NT2/D1 (cell line): ENCODE measurements around the gene DRGX.

ENCODE experiments used
- DNase-seq: peaks from one replicate; pipeline ENCODE4 v3.0.0-alpha.2; 2011; ENCODE audit warnings: low read depth, low spot score
- H3K27me3 ChIP-seq: 2 replicates; pipeline ENCODE4 v1.6.0; 2011; ENCODE audit warnings: mild to moderate bottlenecking; ENCODE audit not compliant: insufficient read length, insufficient read depth
- H3K36me3 ChIP-seq: 2 replicates; pipeline ENCODE4 v1.6.1; 2011; ENCODE audit warnings: mild to moderate bottlenecking, low read length, mixed read lengths; ENCODE audit not compliant: insufficient read depth, insufficient read length
- H3K4me1 ChIP-seq: 2 replicates; pipeline ENCODE4 v1.5.1; 2011; ENCODE audit not compliant: insufficient read depth, insufficient read length
- H3K4me3 ChIP-seq: 2 replicates; pipeline ENCODE4 v1.5.1; 2011; ENCODE audit warnings: low read depth; ENCODE audit not compliant: insufficient read length
- H3K9ac ChIP-seq: 2 replicates; pipeline ENCODE4 v1.6.0; 2011; ENCODE audit warnings: low read depth; ENCODE audit not compliant: insufficient read length
- H3K9me3 ChIP-seq: 2 replicates; pipeline ENCODE4 v1.5.1; 2011; ENCODE audit warnings: mild to moderate bottlenecking, low read length; ENCODE audit not compliant: insufficient read depth
- SUZ12 ChIP-seq: IDR thresholded peaks from 2 replicates; pipeline ENCODE4 v1.6.1; 2011; ENCODE audit not compliant: insufficient read length, insufficient read depth; ENCODE audit errors: extremely low read depth
- YY1 ChIP-seq: IDR thresholded peaks from 2 replicates; pipeline ENCODE4 v1.6.1; 2011; ENCODE audit not compliant: insufficient read length, insufficient read depth
- ZNF274 ChIP-seq: IDR thresholded peaks from 2 replicates; pipeline ENCODE4 v1.6.1; 2011; ENCODE audit warnings: mild to moderate bottlenecking, low read depth, low read length

Gene DRGX

DNA sequence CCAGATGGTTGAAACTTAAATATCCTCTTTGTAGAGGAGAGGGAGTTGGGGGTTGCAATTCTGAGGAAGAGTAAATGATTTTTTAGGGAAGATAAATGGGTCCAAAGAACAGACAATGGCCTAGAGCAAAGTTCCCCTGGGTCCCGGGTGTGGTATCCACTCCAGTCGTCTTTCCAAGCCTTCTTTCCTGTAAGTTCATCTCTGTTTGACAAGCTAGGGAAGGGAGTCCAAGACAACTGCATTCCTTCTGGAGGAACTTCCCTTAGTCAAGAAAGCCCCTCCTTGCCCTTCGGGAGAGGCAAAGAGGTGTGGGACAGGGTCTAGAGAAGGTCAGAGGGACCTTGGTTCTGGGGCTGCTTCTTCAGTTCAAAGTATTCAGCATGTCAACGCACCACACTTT, 63.6 kb downstream of the DRGX start:
- Histone ChIP-seq H3K9ac (no peak overlapping the region), H3K4me1 (no peaks in the 10 kb centered on the region), H3K9me3 (no peaks in the 10 kb centered on the region), H3K36me3 (no peaks in the 10 kb centered on the region), H3K27me3 (no peaks in the 10 kb centered on the region), H3K4me3 (no peak overlapping the region)
- TF ChIP-seq ZNF274 = no peak
- no peak for TF ChIP-seq SUZ12
- TF ChIP-seq YY1 = no peak
- no peak for DNase-seq

DNA sequence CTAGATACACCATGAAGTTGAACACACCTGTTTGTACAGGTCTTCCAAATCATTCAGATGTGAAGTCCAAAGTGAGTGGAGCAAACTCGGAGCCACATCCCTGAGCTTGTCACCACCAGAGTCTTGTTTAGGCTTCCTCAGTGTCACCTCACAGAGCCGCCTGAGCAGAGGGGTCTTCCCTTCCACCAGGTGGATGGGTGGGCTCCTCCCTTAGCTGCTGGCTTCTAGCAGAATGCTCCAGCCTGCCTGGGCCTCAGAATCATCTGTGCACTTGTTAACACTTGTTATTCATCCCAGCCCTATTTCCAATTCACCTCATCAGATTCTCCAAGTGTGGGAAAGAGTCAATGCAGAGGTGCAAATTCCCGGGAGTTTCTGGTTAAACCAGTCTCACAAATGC, 64.5 kb downstream of the DRGX start:
- H3K4me3 ChIP-seq = no peak overlapping the region
- H3K27me3 ChIP-seq = no peaks in the 10 kb centered on the region
- H3K4me1 ChIP-seq = no peaks in the 10 kb centered on the region
- DNase-seq = no peak
- no peak overlapping the region for H3K9ac ChIP-seq
- H3K36me3 ChIP-seq = no peaks in the 10 kb centered on the region
- TF ChIP-seq YY1 = no peak
- no peak for TF ChIP-seq SUZ12
- TF ChIP-seq ZNF274 = no peak
- no peaks in the 10 kb centered on the region for H3K9me3 ChIP-seq

DNA sequence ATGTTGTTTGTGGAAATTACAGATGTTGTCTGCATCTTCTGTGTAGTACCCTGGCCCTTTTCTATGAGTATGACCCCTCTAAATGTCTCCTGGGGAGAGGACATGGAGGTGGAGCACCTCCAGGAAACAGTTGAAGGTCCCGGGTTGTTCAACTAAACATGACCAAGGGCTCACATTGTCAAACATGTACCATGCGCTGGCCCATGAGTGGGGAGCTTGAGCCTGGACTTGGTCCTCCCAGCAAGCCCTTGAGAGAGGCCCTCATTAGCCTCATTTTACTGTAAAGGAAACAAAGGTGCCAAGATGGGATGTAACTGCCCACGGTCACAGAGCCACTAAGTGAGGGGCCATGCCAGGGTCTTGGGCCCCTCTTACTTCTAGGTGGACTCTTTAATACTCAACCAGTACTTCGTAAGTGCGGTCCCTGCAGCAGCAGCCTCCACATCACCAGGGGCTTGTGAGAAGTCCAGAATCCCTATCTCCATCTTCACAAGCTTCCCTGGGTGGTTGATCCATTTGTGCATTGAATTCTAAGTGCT, 65.7 kb downstream of the DRGX start:
- H3K9me3 ChIP-seq = no peaks in the 10 kb centered on the region
- H3K9ac ChIP-seq = no peak overlapping the region
- no peak overlapping the region for H3K4me3 ChIP-seq
- no peaks in the 10 kb centered on the region for H3K36me3 ChIP-seq
- TF ChIP-seq SUZ12 (no peak), YY1 (no peak), ZNF274 (no peak)
- no peak for DNase-seq
- no peaks in the 10 kb centered on the region for H3K4me1 ChIP-seq
- no peaks in the 10 kb centered on the region for H3K27me3 ChIP-seq

DNA sequence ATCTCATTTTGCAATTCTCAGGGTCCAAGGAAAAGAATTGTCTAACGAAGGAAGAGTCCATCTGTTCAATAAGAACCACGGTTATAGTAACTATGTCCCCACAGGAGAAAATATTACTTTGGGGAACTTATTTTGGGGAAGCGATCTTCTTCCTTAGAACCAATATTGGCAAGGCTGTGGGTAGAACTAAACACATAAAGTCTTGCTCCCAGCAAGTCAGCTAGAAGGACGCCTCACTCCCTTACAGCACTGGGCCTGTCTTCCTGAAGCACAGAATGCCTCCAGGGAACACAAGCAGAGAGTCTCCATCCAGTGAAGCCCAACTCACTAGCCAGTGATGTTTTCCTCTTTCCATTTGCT, 66.8 kb downstream of the DRGX start:
- DNase-seq = no peak
- no peaks in the 10 kb centered on the region for H3K27me3 ChIP-seq
- no peak for TF ChIP-seq YY1
- no peak for TF ChIP-seq SUZ12
- TF ChIP-seq ZNF274 = no peak
- no peak overlapping the region for H3K4me3 ChIP-seq
- no peak overlapping the region for H3K9ac ChIP-seq
- H3K36me3 ChIP-seq = no peaks in the 10 kb centered on the region
- H3K4me1 ChIP-seq = no peaks in the 10 kb centered on the region
- no peaks in the 10 kb centered on the region for H3K9me3 ChIP-seq

DNA sequence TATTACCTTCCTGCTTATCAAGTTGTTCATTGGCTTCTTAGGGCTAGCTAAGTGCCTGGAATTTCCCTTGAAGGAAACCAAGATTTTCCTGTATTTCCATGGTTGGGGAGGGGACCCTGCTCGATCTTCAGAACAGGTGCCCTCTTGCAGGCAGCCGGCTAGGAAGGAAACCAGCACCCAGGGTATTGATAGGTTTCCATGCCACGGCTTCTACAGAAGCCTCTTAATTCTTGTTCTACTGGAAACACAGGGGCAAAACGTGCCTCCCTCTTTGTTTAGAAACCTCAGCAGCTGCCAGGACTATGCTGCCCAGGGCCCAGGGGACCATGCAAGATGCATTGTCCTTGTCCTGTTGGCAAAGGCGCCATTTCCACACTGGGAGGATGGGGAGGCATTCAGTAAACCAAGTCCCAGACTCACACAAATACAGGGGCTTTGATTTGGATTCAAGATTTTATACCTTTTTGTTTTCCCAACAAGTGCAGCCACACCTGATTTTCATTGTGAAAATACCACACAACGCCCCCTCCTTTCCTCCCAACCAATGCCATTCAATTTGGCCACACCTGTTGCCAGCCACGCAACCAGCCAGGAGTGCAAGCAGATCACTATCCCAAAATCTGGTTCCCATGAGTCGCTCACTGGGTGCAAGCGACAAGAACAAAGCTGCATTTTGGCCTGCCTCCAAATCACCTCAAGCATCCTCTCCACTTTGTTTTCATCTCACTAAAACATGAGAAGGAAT, 67.3 kb downstream of the DRGX start:
- DNase-seq = no peak
- H3K27me3 ChIP-seq = no peaks in the 10 kb centered on the region
- no peak overlapping the region for H3K4me3 ChIP-seq
- no peaks in the 10 kb centered on the region for H3K9me3 ChIP-seq
- H3K9ac ChIP-seq = no peak overlapping the region
- H3K4me1 ChIP-seq = no peaks in the 10 kb centered on the region
- no peaks in the 10 kb centered on the region for H3K36me3 ChIP-seq
- TF ChIP-seq YY1 (no peak), SUZ12 (no peak), ZNF274 (no peak)

DNA sequence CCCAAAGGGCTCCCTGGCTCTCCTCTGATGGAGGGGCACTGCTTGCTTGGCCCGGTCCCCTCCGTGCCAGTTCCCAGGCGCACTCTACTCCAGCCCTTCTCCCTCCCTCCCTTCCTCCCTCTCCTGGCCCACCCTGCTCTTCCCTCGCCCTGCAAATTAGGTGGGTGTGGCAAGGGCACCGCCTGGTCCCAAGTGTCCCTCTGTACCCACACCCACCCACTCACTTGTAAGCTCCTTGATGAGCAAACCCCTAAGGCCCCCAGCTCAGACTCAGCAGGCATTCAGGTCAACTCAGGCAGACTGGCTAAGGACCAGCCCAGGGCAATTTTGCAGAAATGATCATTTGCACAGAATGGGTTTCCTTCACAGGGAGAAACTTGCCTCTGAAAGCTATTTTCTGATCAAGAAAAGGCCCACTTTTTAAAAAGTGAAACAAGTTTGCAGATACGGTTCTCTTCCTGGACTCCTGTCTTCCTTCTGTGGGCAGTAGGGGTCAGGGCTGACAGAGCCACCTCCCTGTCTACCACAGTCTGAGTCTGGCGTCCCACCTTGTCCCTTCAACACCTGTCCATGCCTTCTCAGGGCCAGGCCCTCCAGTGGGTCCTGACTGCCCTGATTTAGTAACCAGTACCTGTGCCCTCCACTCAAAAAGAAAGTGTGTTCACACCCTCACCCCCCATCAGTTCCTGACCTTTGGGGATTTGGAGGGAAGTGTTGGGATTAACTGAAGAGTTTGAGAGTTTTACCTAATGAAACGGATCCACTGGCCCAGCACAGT, 68.7 kb downstream of the DRGX start:
- TF ChIP-seq ZNF274 (no peak), YY1 (no peak), SUZ12 (no peak)
- no peak for DNase-seq
- H3K4me1 ChIP-seq = no peaks in the 10 kb centered on the region
- H3K9ac ChIP-seq = no peak overlapping the region
- H3K9me3 ChIP-seq = no peaks in the 10 kb centered on the region
- H3K36me3 ChIP-seq = no peaks in the 10 kb centered on the region
- no peaks in the 10 kb centered on the region for H3K27me3 ChIP-seq
- H3K4me3 ChIP-seq = no peak overlapping the region

DNA sequence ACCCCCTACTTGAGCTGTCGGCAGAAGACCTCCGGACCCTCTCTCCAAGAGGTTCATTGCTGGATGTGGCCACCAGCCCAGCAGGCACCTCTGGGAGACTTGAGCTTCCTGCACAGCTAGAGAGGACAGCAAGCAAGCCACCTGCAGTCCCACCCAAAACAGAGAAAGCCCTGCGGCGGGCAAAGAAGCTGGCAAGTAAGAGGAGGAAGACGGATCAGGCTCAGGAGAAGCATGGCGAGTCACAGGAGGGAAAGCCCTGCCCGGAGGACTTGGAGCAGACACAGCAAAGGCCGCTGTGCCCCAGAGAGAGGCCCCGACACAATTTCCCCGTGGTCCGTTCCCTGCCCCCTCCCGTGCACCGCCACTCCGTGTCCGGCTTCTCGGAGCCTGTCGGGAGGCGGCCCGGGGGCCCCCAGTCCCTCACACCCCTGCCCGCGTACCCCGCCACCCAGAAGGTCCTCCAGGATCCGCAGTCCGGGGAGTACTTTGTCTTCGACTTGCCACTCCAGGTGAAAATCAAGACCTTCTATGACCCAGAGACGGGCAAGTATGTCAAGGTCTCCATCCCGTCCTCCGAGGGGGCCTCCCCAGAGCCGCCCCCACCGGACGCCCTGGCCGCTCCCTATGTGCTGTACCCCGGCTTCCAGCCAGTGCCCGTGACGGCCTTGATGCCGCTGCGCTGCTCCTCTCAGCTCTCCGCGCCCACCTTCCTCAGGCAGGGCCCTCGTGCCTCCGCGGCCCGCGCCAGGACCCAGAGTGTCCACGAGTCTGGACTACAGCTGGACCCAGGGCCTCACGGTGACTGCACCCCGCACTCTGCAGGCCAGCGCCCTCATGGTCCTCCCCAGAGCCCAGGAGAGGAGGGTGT, 69.7 kb downstream of the DRGX start:
- Histone ChIP-seq H3K4me1 (no peaks in the 10 kb centered on the region), H3K9me3 (no peaks in the 10 kb centered on the region), H3K27me3 (no peaks in the 10 kb centered on the region), H3K9ac (no peak overlapping the region), H3K4me3 (no peak overlapping the region), H3K36me3 (no peaks in the 10 kb centered on the region)
- DNase-seq = no peak
- TF ChIP-seq YY1 = no peak
- no peak for TF ChIP-seq SUZ12
- TF ChIP-seq ZNF274 = no peak
